NCI-H2196 (cell line): ENCODE data around the gene DOCK10.
A peak's percentile ranks its signal among the peaks of the same experiment; 100 is the strongest.

Experiments used
- DNase-seq: peaks from one replicate; lab custom pipeline; 2025; ENCODE audit not compliant: unreplicated experiment; lab: John Stamatoyannopoulos, UW

The DOCK10 gene

DNA sequence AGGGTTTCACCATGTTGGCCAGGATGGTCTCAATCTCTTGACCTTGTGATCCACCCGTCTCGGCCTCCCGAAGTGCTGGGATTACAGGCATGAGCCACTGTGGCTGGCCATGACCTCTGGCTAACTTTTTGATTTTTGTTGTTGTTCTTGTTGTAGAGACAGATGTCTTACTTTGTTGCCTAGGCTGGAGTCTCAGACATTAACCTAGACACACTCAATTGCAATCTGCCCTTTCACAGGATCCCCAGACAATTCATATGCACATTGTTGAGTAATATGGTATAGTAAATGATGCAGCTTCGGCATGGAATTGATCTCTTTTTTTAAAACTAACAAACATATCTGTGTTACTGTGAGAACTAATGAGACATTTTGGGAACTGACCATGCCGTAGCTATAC is 195.6 kb downstream of the DOCK10 start:
- DNase-seq, result no peak

GRCh38 chr2:224846161-224846560 is 196.1 kb downstream of the DOCK10 start:
- no peak for DNase-seq

- DNase-seq, result no peak
Observed at GRCh38 chr2:224843141-224843540, 199.1 kb downstream of the DOCK10 start.

DNA sequence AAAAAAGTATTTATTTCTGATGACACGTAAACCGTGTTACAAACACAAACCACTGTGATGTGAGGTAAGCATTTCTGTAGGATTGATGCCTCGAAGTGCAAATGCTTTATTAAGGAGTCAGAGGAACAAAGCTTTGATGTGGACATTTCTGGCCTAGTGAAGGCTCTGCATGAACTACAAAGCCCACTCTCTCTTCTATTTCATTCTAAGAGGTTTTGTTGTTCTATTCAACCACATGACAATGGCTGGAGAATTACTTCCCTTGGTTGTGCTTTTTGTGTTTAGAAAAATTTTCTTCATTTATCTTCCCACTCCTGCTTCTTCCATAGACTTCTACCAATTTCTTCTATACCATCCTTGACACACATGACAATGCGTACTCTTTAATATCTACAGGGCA is 200.4 kb downstream of the DOCK10 start:
- DNase-seq, result no peak

- DNase-seq, result peak; percentile 38
Observed at GRCh38 chr2:224838335-224838734, 203.9 kb downstream of the DOCK10 start.

- no peak for DNase-seq
Observed at GRCh38 chr2:224837558-224837957, 204.7 kb downstream of the DOCK10 start.

DNA sequence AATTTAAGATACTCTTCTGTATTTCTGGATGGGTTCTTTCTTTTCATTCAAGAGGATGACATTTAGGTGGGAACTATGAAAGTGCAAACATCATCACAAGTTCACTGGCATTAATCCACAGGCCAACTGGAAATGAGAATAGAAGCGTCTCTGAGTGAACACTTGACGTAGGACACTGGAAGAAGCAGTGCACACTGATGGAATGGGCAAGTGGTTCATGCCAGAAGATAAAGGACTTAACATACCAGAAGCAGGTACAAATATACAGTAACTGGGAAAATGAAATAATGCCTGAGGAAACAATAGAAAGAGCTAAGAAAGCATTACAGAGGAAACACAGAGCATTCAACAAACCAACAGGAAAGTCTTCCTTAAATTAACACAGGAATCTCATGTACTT is 205.2 kb downstream of the DOCK10 start:
- DNase-seq, result no peak

GRCh38 chr2:224836263-224836662 is 206.0 kb downstream of the DOCK10 start:
- no peak for DNase-seq

GRCh38 chr2:224835405-224835804 is 206.9 kb downstream of the DOCK10 start:
- no peak for DNase-seq

- DNase-seq, result no peak
Observed at GRCh38 chr2:224833986-224834385, 208.3 kb downstream of the DOCK10 start.

- no peak for DNase-seq
Observed at GRCh38 chr2:224832207-224832606, 210.1 kb downstream of the DOCK10 start.

DNA sequence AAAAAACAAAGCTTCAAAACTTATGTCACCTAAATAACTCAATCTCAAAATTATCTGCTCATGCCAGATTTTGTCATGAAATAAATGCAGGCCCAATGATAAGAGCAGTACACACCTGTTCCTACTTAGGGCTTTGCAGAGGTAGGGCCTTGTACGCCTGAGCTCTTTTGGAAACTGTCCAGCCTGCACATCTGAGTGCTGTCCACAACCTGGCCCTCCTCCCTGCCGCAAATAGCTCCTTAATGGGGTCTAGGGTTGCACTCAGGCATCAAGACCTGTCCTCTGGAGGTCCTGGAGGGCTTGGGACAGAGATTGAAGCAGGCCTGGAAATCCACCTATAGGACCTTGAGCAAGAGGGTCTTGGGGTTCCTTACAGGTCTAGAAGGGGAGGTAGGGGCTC is 210.7 kb downstream of the DOCK10 start:
- no peak for DNase-seq

GRCh38 chr2:224820283-224820991 is 221.8 kb downstream of the DOCK10 start:
- no peak for DNase-seq

- peak; percentile 31 for DNase-seq
Observed at GRCh38 chr2:224819075-224819474, 223.2 kb downstream of the DOCK10 start.

- DNase-seq, result no peak
Observed at GRCh38 chr2:224817676-224818075, 224.6 kb downstream of the DOCK10 start.

- DNase-seq, result no peak
Observed at GRCh38 chr2:224816816-224817215, 225.5 kb downstream of the DOCK10 start.

GRCh38 chr2:224813578-224813977 is 228.7 kb downstream of the DOCK10 start:
- no peak for DNase-seq

DNA sequence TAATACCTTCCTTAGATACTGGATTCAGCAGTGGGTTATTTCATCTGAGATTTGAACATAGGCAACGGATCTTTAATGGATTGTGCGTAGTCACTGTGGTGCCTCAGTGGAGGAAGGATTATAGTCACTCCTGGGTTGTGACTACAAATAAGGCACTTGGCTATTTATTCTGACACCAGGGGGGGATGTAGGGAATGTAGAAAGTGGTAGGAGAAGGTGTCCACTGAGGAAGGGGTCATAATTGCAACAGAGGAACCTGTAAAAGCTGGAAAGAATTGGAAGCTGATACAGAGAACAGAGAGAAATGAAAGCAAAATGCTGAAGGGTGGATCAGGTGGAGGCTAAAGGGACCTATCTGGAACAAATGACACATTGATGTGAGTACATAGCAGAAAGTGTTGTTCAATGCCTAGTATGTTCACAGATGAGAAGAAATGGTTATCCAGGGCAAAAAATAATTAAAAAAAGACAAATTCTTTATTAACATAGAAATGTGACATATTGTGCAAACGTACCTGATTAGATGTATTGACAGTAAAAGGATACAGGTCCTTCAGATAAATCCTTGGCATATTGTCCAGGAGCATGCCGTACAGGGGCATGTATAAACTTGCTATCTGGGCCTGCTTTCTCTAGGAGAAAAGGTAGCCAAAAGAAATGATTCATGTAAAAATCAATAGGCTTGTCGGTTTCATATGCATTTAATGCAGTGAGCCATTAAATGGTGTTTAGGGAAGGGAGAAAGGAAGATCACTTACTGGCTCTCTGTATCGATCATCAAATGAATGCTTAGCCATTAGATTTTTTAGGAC is 234.9 kb downstream of the DOCK10 start:
- no peak for DNase-seq

DNA sequence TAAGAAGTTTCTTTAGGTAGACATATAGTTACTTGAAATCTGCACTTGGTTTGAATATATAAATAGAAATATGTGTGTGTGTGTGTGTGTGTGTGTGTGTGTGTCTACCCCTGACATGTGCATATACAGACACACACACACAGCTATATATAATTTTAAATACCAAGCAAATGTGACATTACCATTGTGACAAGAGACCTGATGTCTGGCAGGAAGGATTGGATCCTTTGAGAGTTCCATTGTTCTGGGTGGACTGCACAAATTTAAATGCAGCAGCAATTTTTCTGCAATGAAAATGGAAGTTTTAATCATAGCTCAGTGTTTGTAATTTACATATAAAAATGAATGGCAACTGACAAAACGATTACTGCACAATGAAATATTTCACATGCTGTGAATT is 238.3 kb downstream of the DOCK10 start:
- no peak for DNase-seq

- no peak for DNase-seq
Observed at GRCh38 chr2:224802407-224802806, 239.9 kb downstream of the DOCK10 start.

DNA sequence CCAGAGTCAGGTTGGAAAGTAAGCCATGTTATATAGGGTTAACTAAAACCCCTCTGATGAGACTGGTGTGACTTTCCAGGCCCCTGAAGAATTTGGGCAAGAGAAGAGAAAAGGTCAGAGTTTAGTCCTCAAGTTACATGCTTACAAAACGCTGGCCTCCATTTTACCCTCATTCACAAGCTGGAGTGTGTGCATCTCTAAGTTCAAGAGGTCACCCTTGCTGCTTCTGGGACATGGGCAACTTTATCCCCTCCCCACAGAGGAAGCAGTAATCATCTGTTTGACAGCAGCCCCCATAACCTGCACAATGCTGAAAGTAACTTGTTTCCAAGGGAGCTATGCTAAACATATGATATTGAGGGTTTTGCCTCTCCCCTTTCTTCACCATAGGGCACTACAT is 240.9 kb downstream of the DOCK10 start:
- no peak for DNase-seq

DNA sequence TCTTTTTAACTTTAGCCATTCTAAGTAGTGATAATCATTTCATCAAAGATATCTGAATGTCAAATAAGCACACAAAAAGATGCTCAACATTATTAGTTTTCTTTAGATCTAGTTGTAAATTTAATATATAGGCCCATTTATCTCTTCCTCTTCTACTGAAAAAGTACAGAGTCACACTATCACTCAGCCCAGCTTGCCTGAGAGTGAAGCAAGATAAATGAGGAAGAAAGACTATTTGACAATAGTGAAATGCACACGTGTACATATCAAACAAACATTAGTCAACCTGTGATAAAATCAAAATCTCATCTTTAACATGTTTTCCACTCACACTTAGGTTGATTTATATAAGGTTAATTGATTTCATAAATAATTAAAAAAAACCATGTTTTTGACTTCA is 242.6 kb downstream of the DOCK10 start:
- no peak for DNase-seq

GRCh38 chr2:224798180-224798579 is 244.1 kb downstream of the DOCK10 start:
- DNase-seq, result no peak
